Eye (tissue), 1 donor: ENCODE results near the gene SIK3.

Experiments used
- DNase-seq: peaks from one replicate; pipeline ENCODE4 v3.0.0-alpha.2; 2015

The SIK3 gene

DNA sequence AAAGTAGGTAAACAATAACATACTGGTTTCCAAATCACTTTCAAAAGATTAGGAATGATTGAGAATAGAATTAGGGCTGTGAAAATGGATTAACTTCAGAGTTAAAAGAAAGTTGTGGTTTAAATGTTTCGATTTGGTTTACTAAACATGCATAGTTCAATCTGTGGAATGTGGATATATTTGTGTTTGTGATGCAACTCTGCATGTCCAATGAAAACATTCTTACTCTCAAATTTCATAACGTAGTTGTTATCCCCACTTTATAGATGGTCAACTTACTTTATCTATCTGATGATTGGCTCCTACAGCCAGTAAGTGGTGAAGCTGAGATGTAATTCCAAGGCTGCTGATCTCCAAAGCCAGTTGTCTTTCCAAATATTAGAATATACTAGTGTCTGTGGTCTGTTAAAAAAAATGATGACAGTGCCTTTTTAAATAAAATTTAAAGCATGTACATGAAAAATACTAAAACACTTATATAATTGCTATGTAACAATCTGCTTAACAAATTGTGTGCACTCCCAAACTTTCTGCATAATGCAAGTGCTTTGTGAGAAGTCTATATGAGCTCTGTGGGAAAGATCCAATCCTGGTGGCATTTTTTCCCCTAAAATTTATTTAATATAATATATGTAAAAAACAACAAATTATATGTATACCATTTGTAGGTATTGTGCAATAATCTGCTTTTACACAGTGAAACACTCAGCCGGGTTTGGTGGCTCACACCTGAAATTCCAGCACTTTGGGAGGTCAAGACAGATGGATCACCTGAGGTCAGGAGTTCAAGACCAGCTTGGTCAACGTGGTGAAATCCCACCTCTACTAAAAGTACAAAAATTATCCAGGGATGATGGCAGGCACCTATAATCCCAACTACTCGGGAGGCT, 9.7 kb upstream of the SIK3 start:
- no peak for DNase-seq

DNA sequence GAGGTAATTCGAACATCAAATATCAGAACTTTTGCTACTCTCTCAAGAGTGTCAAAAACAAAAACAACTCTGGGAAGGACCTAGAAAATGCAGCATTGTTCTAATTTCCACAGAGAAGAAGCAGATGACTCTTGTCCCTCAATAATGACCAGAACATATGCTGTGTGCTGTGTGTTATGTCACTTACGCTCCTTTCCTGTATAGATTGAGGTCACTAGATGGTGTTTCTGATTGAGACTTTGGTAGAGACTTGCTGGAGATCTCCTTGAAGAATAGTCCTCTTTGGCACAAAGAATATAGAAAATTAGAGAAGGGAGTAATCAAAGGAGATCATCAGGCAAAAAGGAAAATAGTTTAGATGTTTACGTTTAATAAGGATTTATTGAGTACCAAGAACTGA, 2.3 kb upstream of the SIK3 start:
- no peak for DNase-seq

DNA sequence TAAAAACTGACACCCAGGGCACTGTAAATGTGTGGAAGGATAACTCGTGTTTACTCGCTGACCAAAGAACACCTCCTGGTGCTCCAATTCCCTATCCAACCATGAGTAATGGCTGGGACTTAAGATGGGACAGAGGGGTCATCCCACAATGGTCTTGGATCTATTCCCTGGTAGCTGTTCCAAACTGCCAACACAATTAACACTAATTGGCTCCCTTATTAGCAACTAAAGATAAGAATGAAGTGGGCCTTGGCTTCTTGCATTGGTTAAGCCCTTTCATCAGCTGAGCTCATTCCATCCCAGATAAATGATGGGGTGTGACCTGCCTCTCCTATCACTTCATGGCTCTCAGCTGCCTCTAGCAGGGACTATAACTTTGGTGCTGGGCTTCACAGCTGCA, 1.5 kb upstream of the SIK3 start:
- DNase-seq, result peak; percentile 72

DNA sequence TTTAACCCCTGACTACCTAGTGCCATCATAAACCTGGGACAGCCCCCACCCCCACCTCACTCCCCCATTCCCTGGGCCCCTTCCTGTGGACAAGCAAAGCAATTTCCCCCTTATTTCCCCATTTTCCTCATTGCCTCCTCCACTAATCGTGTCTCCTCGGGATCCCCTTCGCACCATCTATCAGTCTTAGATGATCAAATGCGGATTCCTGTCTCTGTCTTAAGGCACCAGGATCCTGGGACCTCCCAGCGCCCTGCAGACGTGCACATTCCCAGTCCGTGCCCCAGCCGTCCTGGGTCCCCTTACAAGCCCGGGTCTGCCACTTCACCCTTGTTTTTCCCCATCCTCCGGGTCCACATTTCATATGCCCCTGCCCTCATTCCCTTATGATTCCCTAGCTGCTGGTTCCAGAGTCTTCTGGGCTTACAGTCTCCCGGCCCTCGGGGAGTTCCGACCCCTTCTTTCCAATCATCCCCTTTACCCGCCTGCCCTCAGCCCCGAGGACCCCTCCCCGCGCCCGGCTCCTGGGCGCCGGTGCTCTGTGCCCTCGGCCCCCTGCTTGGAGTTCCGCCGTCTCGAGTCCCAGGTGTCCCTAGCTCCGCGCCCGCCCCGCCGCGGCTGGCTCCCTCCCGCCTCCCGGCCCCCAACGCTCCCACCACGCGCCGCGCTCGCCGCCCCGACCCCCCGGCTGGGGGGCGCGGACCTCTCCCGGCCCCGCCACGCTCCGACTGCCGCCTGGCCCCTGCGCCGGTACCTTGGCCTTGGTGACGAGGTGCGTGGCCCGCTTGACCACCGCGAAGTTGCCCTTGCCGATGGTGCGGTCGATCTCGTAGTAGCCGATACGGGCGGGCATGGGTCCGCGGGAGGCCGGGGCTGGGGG, 599 bp downstream of the SIK3 start:
- peak; percentile 84 for DNase-seq

DNA sequence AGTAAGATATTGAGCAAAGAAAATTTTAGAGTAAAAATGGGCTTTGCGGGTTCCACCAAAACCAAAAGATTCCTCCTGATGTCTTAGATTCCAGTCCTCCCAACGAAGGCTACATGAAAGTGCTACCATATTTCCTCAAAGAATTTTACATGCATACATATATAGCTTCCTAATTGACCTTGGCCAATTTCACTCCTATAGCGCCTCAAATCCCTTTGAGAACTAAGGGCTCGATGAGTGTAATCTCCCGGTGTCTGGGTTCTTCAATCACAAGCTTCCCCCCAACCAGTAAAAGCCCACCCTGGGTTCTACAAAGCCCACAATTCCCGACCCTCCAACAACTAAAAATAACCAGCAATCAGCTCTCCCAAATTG, 1.2 kb downstream of the SIK3 start:
- peak; percentile 43 for DNase-seq

DNA sequence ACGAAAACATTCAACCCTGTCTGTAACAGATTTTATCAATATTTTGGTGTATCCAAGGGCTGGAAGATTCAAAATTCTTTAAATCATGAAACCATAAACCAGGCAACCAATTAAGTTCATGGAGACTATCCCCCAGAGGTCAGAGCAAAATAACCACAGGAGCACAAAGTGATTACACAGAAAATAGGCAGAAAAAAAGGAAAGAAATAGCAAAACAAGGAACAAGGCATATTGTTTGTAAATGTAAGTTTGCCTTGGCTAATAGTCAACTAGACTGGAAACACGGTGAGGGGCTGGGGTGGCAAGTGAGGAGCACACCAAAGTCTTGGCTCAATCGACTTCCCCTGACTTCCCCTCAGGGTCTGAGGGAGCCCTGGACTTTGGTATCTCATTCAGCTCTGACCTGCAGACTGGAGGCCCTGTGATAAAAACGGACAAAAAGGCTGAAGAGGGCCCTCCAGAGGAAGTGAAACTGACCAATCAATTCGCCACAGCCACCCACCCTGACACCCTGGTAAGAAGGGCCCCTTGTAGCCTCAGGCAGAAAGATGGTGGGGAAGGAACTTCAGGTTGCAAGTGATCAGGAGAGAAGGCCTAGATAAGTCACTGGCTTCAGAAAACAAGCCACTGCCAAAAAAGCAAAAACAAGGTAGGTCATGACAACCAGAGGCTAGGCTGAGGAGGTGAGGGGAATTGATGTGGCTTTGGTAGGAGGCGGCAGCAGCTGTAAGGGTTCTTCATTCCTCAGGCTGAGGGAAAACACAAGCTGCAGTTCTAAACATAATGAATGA, 1.8 kb downstream of the SIK3 start:
- DNase-seq, result peak; percentile 55

DNA sequence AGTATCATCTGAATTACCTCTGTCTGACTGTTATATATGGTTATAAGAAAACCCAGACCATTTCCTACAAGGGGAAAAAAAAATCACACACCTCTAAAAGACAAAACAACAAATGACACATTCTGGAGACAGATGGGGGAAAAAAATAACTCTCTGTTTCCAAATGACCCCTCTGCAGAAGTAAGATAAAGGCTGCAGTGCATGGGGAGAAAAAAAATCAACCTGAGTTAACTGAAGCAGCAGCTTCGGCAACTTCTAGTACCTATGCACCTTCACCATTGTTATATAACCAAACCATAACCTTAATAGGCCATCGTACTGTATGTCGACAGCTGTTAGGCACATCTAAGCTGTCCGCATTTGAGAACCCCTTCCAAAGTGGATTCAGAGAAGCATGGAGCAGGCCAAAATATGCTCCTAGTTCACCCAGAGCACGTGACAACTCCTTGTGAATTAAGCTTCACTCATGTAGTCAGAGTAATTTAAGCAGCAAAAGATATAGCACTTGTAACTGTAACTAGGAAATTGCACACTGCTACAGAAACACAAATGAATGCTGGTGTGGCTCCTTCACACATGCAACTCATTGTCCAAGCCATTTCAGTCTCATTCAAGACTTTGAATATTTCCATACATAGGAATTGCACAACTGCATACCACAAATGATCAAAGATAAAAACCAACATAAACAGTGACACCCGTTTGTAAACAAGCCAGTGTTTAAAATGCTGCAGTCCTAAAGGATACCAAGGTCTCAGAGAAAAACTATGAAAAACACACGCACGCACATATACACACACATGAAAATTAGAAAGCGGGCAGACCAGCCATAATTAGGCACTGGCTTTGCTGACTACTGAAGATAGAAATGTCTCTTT, 2.7 kb downstream of the SIK3 start:
- DNase-seq, result peak; percentile 53

DNA sequence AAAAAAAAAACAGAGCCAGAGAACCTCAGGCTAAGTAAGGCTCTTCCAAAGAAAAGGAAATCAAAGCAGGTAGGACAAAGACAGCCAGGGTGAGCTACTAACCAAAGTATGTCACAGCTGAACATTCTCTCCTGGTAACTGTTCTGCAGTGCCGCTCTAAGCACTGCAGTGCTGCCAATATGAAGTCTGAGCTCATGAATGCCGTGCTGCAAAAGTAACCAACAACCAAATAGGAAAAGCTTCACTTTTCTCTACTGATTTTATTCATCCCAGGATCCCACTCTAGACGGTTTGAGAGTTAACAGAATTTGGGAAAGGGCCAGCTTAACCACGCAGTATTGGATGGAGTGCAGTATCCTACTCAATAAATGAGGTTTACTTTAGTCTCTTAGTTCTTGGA, 3.5 kb downstream of the SIK3 start:
- DNase-seq, result peak; percentile 41

DNA sequence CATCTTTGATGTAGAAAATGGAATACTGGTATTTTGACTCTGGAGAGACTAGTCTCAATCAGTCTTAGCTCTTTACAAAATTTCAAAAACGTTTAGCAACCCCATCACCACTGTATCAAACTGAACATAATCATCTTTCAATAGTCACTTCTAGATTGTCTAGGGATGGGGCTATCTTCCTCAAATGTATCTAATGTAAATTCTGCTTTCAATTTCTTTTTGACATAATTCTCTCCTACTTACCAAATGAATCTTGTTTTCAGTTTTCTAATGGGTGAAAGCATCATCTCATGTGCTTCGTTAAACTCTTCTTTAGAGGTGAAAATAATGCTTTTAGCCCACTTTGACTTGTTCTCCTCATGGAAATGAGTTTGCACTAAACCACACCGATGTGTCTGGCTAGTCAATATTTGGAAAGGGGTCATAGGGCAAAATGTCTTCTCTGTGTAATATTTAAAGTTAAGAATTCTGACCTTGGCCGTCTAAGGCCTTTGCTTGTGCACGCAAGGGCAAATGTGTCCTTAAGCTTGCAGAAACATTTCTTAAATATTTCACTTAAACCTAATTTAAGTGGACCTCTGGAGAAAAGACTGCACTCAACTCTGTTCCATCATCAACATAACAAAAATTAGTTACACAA, 5.2 kb downstream of the SIK3 start:
- no peak for DNase-seq

DNA sequence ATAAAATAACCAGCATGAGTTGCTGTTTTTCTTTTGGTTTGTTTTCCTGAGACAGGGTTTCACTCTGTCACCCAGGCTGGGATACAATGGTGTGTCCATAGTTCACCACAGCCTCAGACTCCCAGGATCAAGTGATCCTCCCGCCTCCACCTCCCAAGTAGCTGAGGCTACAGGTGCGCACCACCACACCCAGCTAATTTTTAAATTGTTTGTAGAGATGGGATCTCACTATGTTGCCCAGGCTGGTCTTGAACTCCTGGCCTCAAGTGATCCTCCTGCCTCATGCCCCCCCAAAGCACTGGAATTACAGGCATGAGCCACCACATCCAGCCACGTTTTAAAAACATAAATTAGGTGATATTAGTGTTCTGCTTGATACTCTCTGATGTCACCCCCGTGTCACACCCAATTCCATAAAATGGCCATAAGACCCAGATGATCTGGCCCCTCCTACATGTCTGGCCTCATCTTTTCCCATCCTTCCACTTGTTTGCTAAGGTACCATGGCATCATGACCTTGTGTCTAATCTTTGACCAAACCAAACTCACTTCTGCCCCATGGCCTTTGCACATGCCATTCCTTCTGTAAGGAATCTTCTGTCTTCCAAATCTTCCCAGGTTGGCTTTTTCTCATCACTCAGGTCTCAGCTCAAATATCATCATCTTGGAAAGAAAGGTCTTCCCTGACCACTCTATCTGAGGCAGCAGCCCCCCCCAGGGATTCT, 6.3 kb downstream of the SIK3 start:
- DNase-seq, result no peak

DNA sequence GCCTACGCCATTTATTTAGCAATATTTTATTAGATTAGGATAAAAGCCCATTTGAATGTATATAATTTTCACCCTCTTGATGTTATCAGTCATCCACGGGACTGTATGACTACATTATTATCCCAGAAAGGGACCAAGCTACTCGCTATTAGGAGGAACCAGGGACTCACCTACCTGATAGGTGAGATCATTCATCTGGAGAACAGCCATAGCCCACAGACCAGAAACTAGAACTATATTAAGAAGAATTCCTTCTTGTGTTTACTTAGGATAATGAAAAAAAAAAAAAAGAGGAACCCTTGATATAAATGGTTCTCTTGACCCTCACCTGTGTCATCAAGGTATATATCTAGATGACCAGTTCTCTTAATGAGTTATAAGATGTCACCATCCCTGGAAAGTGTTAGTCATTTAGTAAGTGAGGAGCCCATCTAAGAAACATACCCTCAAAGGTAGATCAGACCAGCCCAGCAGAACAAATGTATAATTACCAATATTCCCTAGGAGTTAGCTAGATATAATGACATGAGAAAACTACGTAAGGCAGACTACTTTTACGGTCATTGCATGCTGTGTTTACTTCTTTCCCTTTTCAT, 8.0 kb downstream of the SIK3 start:
- no peak for DNase-seq

DNA sequence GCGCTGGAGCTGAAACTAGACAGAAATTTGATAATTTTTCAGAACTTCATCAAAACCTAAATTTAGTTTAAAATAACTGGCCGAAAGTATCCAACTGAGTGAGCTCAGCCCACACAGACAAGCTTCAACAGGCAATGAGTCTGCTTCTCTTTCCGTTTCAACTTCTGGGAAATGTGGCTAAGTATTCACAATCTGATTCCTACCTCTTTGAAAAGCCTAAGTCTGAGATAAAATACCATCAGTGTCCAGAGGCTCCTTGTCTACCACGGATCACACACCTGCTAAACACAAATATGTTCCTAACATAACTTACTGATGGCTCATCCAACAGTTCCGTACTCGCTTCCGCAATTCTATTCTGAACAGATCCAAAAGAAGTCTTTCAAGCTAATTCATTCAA, 8.5 kb downstream of the SIK3 start:
- no peak for DNase-seq

DNA sequence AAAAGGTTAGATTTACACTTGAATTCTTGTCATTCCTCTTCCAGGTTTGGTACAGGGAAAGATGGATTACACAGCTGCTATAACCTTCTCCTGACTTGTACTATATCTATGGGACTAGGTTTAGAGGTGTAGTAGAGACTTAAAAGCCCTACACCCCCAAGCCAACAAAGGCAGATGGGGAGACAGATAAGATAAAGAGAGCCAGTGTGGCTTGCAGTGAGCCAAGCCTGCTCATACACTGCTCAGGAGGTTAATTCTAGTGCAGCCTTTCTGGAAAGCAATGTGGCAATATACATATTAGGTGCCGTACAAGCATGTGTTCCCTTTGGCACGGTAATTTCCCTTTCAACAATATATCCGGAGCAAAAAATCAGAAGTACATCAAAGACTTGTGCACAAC, 10.8 kb downstream of the SIK3 start:
- no peak for DNase-seq

DNA sequence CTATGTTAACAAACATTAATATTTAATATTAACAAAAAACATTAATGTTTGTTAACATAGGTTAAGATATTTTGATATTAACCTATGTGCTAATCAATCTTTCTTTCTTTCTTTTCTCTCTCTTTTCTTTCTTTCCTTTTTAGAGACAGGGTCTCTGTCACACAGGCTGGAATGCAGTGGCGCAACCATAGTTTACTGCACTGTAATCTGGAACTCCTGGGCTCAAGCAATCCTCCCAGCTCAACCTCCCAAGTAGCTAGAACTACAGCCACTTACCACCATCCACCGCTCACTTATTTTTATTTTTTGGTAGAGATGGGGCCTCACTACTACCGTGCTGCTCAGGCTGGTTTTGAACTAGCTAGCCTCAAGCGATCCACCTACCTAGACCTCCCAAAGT, 13.2 kb downstream of the SIK3 start:
- no peak for DNase-seq

DNA sequence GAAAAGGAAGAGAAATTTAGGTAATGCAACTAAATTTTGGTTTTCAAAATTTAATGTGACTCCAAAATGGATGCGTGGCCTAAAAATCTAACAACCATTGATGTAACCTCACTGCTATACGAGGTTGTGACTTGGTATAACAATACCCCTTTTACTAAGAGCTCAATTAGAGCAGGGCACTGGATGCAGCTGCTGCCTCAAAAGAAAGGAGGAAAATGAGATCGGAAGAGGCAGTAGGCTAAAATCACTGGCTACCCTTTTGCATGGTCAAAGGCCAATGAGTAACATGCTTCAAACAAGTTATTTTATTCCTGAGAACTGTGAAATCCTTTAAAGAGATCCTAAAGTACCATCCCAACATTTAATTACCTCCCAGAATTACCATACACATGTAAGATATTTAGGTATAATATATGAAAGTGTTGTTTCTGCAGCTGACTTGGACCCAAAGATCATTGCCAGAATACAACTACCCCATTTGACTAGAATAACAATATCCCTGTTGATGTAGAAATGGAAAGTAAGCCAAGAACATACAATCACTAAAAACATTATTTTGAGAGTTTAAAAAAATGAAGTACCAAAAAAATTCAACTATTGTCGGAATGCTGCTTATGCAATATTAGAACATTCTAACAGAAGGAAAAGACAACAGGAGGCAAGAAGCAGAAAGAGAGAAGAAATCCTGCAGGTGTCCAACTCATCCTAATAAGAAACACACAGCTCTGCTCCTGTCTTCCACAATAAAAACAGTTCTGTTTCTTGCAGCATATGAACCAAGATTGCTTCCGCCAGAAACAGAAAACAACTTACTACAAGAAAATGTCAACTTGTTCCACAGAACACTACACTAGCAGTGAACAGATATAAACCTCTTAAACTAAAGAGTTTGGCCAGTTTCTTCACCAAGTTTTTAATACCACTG, 15.0 kb downstream of the SIK3 start:
- DNase-seq, result peak; percentile 44

DNA sequence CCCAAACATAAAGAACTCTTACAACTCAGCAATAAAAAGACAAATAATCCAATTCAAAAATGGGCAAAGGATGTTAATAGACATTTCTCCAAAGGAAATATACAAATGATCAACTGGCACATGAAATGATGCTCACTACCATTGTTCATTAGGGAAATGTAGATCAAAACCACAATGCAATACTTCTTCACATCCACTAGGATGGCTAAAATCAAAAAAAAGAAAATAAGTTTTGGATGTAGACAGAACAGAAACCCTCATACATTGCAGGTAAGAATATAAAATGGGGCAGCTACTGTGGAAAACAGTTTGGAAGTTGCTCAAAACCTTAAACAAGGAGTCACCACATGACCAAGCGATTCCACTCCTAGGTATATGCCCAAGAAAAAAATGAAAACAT, 16.3 kb downstream of the SIK3 start:
- no peak for DNase-seq

DNA sequence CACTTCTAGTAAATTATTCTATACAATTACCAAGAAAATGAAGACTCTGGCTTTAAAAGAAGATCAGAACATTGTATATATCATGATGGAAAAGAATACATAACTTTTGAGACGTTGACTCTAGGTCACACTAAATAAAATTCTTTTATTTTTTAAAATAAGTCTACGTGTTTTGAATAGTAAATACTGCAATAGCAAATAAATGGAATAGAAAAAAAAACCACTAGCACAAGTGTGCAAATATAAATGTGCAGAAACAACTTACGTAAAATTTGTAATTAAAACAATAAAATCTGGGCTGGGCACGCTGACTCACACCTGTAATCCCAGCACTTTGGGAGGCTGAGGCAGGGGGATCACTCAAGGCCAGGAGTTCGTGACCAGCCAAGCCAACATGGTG, 17.9 kb downstream of the SIK3 start:
- DNase-seq, result no peak

DNA sequence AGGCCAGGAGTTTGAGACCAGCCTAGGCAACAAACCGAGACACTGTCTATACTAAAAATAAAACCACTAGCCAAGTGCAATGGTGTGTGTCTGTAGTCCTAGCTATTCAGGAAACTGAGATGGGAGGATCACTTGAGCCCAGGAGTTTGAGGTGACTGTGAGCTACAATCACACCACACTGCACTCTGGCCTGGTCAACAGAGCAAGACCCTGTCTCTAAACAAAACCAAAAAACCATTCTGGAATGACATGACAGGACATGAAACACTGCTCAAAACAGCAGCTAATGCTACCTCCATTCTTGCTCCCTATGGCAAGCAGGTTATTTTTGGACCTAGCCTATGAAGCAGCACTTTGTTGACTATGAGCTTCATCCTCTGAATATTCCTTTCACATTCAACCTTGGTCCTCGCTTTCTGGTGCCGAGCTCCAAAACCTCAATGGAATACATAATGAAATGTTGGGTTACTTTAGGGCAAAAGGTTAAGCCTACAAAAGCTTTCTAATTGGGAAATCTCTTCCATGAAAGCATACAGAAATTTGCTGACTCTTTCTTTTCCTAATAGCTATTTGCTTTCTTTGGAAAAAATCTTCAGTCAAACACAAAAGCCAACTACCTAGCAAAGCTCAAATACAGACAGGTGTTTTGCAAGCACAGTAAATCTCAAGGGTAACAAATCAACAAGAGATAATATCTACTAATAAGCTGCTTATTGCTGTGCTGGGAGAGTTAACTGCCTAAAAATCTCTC, 21.1 kb downstream of the SIK3 start:
- DNase-seq, result peak; percentile 42

DNA sequence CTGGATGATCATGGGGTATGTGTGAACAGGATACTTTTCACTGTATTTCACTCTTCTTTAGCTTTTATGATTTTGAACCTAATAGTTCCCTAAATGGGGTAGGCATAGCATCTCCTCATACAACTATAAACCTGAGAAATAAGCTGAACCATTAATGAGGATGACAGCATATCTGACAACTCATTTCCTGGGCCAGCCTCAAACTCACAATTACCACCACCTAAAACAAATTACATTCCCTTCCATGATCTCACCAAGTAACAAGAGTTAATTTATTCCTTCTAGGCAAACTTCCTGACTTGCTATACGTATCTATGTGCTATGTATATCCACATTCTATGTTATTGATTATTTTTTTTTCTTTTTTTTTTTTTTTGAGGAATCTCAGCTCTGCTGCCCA, 23.0 kb downstream of the SIK3 start:
- no peak for DNase-seq
